HepG2 (cell line): ENCODE measurements around the gene RGS10. TPM values are rescaled to one million over a fixed set of nuclear protein-coding genes. Genes with fewer than 3 reads are reported as not detected.
A peak's percentile ranks its signal among the peaks of the same experiment; 100 is the strongest.

ENCODE experiments used
- ATF5 ChIP-seq: sonication (generic); formaldehyde crosslinking; IDR thresholded peaks from 2 replicates; pipeline ENCODE4 v1.4.0; 2020; ENCODE audit warnings: mild to moderate bottlenecking, low read depth, missing genetic modification reagents
- ETV5 ChIP-seq: IDR thresholded peaks from 2 replicates; pipeline ENCODE4 v1.6.1; 2018; ENCODE audit warnings: missing biosample characterization, missing genetic modification reagents, inconsistent platforms, borderline replicate concordance
- HES4 ChIP-seq: sonication (generic); formaldehyde crosslinking; IDR thresholded peaks from 2 replicates; pipeline ENCODE4 v1.9.0; 2021; ENCODE audit warnings: mild to moderate bottlenecking, missing genetic modification reagents, borderline replicate concordance
- IRF1 ChIP-seq: sonication (generic); formaldehyde crosslinking; IDR thresholded peaks from 2 replicates; pipeline ENCODE4 v1.4.0; 2020; ENCODE audit warnings: low read depth, mild to moderate bottlenecking, missing genetic modification reagents
- MEF2D ChIP-seq: sonication (generic); formaldehyde crosslinking; IDR thresholded peaks from 2 replicates; pipeline ENCODE4 v1.5.1; 2020; ENCODE audit warnings: mild to moderate bottlenecking, missing genetic modification reagents
- MYC ChIP-seq: sonication (generic); formaldehyde crosslinking; IDR thresholded peaks from 2 replicates; pipeline ENCODE4 v1.9.0; 2021; ENCODE audit warnings: missing genetic modification reagents, borderline replicate concordance
- RFX5 ChIP-seq: IDR thresholded peaks from 2 replicates; pipeline ENCODE4 v1.6.1; 2011; ENCODE audit warnings: low read depth, low read length, improper control_type of control experiment
- SALL1 ChIP-seq: sonication (generic); formaldehyde crosslinking; IDR thresholded peaks from 2 replicates; pipeline ENCODE4 v1.8.0; 2022; ENCODE audit warnings: mild to moderate bottlenecking, missing genetic modification reagents
- SCMH1 ChIP-seq: sonication (generic); formaldehyde crosslinking; IDR thresholded peaks from 2 replicates; pipeline ENCODE4 v1.9.0; 2021; ENCODE audit warnings: missing genetic modification reagents, mild to moderate bottlenecking, borderline replicate concordance
- SIN3B ChIP-seq: fragments of 150-350 bp; IDR thresholded peaks from 2 replicates; pipeline ENCODE4 v1.6.1; 2014; ENCODE audit warnings: low read length
- SMYD3 ChIP-seq: sonication (generic); formaldehyde crosslinking; IDR thresholded peaks from 2 replicates; pipeline ENCODE4 v1.8.1; 2023; ENCODE audit warnings: mild to moderate bottlenecking, missing genetic modification reagents
- TOPORS ChIP-seq: sonication (generic); formaldehyde crosslinking; IDR thresholded peaks from 2 replicates; pipeline ENCODE4 v1.8.0; 2023; ENCODE audit warnings: mild to moderate bottlenecking, missing genetic modification reagents
- ZBTB42 ChIP-seq: sonication (generic); formaldehyde crosslinking; IDR thresholded peaks from 2 replicates; pipeline ENCODE4 v1.5.0; 2020; ENCODE audit warnings: mild to moderate bottlenecking, missing genetic modification reagents
- ZFP1 ChIP-seq: IDR thresholded peaks from 2 replicates; pipeline ENCODE4 v1.6.1; 2016
- ZFY ChIP-seq: sonication (generic); formaldehyde crosslinking; IDR thresholded peaks from 2 replicates; pipeline ENCODE4 v1.4.0; 2020; ENCODE audit warnings: missing genetic modification reagents
- ZGPAT ChIP-seq: IDR thresholded peaks from 2 replicates; pipeline ENCODE4 v1.6.1; 2016; ENCODE audit warnings: mild to moderate bottlenecking
- ZNF496 ChIP-seq: sonication (generic); formaldehyde crosslinking; IDR thresholded peaks from 2 replicates; pipeline ENCODE4 v1.8.1; 2023; ENCODE audit warnings: mild to moderate bottlenecking, moderate library complexity, missing genetic modification reagents; ENCODE audit not compliant: insufficient replicate concordance
- ZNF614 ChIP-seq: IDR thresholded peaks from 2 replicates; pipeline ENCODE4 v1.6.1; 2018; ENCODE audit warnings: missing biosample characterization, missing genetic modification reagents, inconsistent platforms, borderline replicate concordance
- ZNF720 ChIP-seq: sonication (generic); formaldehyde crosslinking; IDR thresholded peaks from 2 replicates; pipeline ENCODE4 v1.4.0; 2020; ENCODE audit warnings: missing genetic modification reagents
- ZNF816 ChIP-seq: sonication (generic); formaldehyde crosslinking; IDR thresholded peaks from 2 replicates; pipeline ENCODE4 v1.8.0; 2022; ENCODE audit warnings: missing genetic modification reagents, mild to moderate bottlenecking, borderline replicate concordance
- polyA plus RNA-seq, 8 experiments: library from polyadenylated mRNA; depleted of rRNA in 3 of 8; stranded (reverse) in 7 of 8; unstranded in 1 of 8; fragments of >200 nt; fragmentation: Illumina TruSeq in 4 of 8; extraction: Trizol in 4 of 8; gene quantifications; 2 replicates each; pipeline versions ENCODE4 v1.2.1 to v1.2.3, GENCODE V29; 2011 to 2016; ENCODE audit warnings: low read depth in 4 of 8, missing spikeins in 1 of 8, mixed read lengths in 1 of 8; ENCODE audit not compliant: insufficient read depth in 1 of 8
- total RNA-seq, 5 experiments: library from RNA; depleted of rRNA; stranded (reverse); fragments of >200 nt; fragmentation: Illumina TruSeq; extraction: Trizol; gene quantifications; 2 replicates each; pipeline ENCODE4 v1.2.3, GENCODE V29; 2016; ENCODE audit warnings: low read depth in 1 of 5
- TF ChIP-seq, protein P1 (sequence below): sonication (generic); formaldehyde crosslinking; IDR thresholded peaks from 2 replicates; pipeline ENCODE4 v1.5.1; 2020; ENCODE audit warnings: mild to moderate bottlenecking, missing genetic modification reagents, moderate library complexity
- TF ChIP-seq, protein P2 (sequence below): sonication (generic); IDR thresholded peaks from 2 replicates; pipeline ENCODE4 v1.6.1; 2016; ENCODE audit warnings: low read depth, borderline replicate concordance

The RGS10 gene
- total and polyA plus RNA-seq, 2 of the 13 experiments (the other 11 are each of a cell fraction or from before 2014, with no cell fraction given) = 1.7 to 5.1 TPM

DNA sequence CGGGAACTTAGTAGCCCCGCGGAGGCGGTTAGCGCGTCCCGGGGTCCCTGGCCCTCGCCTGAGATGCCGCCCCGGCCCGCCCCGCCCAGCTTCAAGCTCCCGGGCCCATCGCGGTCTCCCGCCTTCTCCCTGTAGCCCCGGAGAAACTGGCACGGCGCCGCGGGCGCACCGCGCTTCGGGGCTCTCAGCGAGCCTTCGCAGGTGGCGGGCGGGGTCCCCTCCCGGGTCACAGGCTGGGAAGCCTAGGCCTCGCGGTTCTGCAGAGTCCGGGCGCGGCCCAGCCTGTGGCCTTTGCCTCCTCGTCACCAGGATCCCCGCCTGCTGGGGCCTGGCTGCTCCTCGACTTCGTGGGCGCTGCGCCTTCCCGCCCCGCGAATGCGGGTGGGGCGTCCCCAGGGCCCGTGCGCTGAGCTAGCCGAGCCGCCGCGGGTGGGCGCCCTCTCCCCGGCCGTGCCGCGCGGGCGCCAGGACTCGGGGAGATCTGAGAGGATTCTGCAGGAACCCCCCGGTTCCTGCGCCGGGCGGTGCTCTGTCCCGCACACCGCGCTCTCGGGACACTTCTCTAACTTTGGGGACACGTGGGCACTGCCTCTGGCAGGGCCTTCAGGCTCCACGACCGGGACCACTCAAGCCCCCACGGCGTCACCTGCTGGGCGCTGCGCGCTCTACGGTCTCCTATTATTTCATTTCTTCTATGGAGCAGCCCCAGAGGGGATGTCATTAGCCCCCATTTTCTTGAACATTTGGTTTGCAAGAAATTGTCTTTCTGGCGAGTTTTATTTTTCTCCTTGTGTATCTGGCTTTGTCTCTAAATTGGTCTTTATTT, 682 bp upstream of the RGS10 start (continued):
- TF ChIP-seq, protein P1, sequence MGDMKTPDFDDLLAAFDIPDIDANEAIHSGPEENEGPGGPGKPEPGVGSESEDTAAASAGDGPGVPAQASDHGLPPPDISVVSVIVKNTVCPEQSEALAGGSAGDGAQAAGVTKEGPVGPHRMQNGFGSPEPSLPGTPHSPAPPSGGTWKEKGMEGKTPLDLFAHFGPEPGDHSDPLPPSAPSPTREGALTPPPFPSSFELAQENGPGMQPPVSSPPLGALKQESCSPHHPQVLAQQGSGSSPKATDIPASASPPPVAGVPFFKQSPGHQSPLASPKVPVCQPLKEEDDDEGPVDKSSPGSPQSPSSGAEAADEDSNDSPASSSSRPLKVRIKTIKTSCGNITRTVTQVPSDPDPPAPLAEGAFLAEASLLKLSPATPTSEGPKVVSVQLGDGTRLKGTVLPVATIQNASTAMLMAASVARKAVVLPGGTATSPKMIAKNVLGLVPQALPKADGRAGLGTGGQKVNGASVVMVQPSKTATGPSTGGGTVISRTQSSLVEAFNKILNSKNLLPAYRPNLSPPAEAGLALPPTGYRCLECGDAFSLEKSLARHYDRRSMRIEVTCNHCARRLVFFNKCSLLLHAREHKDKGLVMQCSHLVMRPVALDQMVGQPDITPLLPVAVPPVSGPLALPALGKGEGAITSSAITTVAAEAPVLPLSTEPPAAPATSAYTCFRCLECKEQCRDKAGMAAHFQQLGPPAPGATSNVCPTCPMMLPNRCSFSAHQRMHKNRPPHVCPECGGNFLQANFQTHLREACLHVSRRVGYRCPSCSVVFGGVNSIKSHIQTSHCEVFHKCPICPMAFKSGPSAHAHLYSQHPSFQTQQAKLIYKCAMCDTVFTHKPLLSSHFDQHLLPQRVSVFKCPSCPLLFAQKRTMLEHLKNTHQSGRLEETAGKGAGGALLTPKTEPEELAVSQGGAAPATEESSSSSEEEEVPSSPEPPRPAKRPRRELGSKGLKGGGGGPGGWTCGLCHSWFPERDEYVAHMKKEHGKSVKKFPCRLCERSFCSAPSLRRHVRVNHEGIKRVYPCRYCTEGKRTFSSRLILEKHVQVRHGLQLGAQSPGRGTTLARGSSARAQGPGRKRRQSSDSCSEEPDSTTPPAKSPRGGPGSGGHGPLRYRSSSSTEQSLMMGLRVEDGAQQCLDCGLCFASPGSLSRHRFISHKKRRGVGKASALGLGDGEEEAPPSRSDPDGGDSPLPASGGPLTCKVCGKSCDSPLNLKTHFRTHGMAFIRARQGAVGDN (CRISPR knock-in tag) = peak; percentile 88
- TF ChIP-seq SALL1 (CRISPR knock-in tag) (peak; percentile 34), ZFP1 (no peak), ZNF496 (CRISPR knock-in tag) (no peak), ZBTB42 (CRISPR knock-in tag) (peak; percentile 44; the same call in 1 of the 2 replicates), SCMH1 (CRISPR knock-in tag) (no peak), SMYD3 (CRISPR knock-in tag) (no peak), ZNF816 (CRISPR knock-in tag) (peak; percentile 56; the same call in 1 of the 2 replicates), ETV5 (CRISPR knock-in tag) (no peak), TOPORS (0 out of 2 replicates have a peak, but pooled peaks have one; percentile 33), MYC (CRISPR knock-in tag) (peak; percentile 53), ZGPAT (CRISPR knock-in tag) (peak; percentile 39; the same call in 1 of the 2 replicates), ATF5 (no peak), SIN3B (no peak), MEF2D (CRISPR knock-in tag) (no peak), RFX5 (no peak), ZFY (CRISPR knock-in tag) (peak; percentile 72), HES4 (CRISPR knock-in tag) (peak; percentile 74; the same call in 1 of the 2 replicates), ZNF614 (CRISPR knock-in tag) (no peak), ZNF720 (CRISPR knock-in tag) (no peak), IRF1 (CRISPR knock-in tag) (no peak)
- TF ChIP-seq, protein P2, sequence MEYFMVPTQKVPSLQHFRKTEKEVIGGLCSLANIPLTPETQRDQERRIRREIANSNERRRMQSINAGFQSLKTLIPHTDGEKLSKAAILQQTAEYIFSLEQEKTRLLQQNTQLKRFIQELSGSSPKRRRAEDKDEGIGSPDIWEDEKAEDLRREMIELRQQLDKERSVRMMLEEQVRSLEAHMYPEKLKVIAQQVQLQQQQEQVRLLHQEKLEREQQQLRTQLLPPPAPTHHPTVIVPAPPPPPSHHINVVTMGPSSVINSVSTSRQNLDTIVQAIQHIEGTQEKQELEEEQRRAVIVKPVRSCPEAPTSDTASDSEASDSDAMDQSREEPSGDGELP = no peak
